Osteocyte (in vitro differentiated cells): ENCODE measurements around the gene EPM2A. TPM values are rescaled to one million over a fixed set of nuclear protein-coding genes. Genes with fewer than 3 reads are reported as not detected.

Experiments
- DNase-seq: peaks from one replicate; pipeline ENCODE4 v3.0.0; 2021; ENCODE audit warnings: mixed read lengths; ENCODE audit not compliant: unreplicated experiment; ENCODE audit errors: extremely low spot score
- H3K27ac Mint-ChIP-seq: one replicate; pipeline ENCODE4 v1.8.0; 2021; ENCODE audit warnings: mild to moderate bottlenecking, mixed read lengths; ENCODE audit not compliant: unreplicated experiment
- H3K27me3 Mint-ChIP-seq: one replicate; pipeline ENCODE4 v1.8.0; 2021; ENCODE audit warnings: mixed read lengths; ENCODE audit not compliant: unreplicated experiment
- H3K36me3 Mint-ChIP-seq: one replicate; pipeline ENCODE4 v1.8.0; 2021; ENCODE audit warnings: mixed read lengths; ENCODE audit not compliant: unreplicated experiment
- H3K4me1 Mint-ChIP-seq: one replicate; pipeline ENCODE4 v1.8.0; 2021; ENCODE audit warnings: mixed read lengths; ENCODE audit not compliant: unreplicated experiment
- H3K4me3 Mint-ChIP-seq: one replicate; pipeline ENCODE4 v1.8.0; 2021; ENCODE audit warnings: mild to moderate bottlenecking, moderate library complexity, mixed read lengths; ENCODE audit not compliant: unreplicated experiment
- H3K9me3 Mint-ChIP-seq: one replicate; pipeline ENCODE4 v1.8.0; 2021; ENCODE audit warnings: mixed read lengths; ENCODE audit not compliant: unreplicated experiment
- total RNA-seq: library from RNA; stranded (reverse); gene quantifications from 2 replicates; pipeline ENCODE4 v1.2.1, GENCODE V29; 2021
- TF ChIP-seq, protein P1 (sequence below): fragments of 200-600 bp; sonication (generic); IDR thresholded peaks from 2 replicates; pipeline ENCODE4 v1.5.0; 2021; ENCODE audit warnings: antibody characterized with exemption, mild to moderate bottlenecking, moderate library complexity

Gene EPM2A
- total RNA-seq, 1 donor from 2014 or later: 13.6 TPM

DNA sequence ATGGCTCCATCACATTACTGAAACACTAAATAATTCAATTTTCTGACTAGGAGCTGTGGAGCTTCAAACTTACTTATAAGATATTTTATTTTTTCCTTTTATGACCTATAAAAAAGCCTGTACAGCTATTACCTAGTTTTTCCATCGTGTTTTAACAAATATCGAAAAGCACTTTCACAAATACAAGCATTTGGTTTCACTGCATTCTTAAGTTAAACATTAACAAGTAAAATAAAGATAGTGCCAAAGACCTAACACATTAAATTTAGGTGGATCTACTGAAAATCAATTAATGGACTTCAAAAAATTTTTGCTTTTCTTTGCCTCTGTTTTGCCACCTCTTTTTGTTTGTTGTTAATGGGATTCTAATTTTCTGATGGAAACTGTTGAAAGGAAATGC lies 83.3 kb downstream of the EPM2A start:
- Mint-ChIP-seq H3K4me3 (no peak overlapping the region), H3K4me1 (peaks cover 6% of the 10 kb centered on the region), H3K9me3 (no peaks in the 10 kb centered on the region), H3K36me3 (no peaks in the 10 kb centered on the region), H3K27me3 (no peaks in the 10 kb centered on the region), H3K27ac (no peak overlapping the region)
- TF ChIP-seq, protein P1, sequence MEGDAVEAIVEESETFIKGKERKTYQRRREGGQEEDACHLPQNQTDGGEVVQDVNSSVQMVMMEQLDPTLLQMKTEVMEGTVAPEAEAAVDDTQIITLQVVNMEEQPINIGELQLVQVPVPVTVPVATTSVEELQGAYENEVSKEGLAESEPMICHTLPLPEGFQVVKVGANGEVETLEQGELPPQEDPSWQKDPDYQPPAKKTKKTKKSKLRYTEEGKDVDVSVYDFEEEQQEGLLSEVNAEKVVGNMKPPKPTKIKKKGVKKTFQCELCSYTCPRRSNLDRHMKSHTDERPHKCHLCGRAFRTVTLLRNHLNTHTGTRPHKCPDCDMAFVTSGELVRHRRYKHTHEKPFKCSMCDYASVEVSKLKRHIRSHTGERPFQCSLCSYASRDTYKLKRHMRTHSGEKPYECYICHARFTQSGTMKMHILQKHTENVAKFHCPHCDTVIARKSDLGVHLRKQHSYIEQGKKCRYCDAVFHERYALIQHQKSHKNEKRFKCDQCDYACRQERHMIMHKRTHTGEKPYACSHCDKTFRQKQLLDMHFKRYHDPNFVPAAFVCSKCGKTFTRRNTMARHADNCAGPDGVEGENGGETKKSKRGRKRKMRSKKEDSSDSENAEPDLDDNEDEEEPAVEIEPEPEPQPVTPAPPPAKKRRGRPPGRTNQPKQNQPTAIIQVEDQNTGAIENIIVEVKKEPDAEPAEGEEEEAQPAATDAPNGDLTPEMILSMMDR: no peak
- DNase-seq: no peak

GRCh38 chr6:145648149-145648548 lies 87.2 kb downstream of the EPM2A start:
- no peaks in the 10 kb centered on the region for H3K9me3 Mint-ChIP-seq
- no peak overlapping the region for H3K4me3 Mint-ChIP-seq
- H3K36me3 Mint-ChIP-seq: no peaks in the 10 kb centered on the region
- H3K27me3 Mint-ChIP-seq: no peaks in the 10 kb centered on the region
- no peaks in the 10 kb centered on the region for H3K4me1 Mint-ChIP-seq
- DNase-seq: no peak
- no peak overlapping the region for H3K27ac Mint-ChIP-seq
- TF ChIP-seq, protein P1: no peak

DNA sequence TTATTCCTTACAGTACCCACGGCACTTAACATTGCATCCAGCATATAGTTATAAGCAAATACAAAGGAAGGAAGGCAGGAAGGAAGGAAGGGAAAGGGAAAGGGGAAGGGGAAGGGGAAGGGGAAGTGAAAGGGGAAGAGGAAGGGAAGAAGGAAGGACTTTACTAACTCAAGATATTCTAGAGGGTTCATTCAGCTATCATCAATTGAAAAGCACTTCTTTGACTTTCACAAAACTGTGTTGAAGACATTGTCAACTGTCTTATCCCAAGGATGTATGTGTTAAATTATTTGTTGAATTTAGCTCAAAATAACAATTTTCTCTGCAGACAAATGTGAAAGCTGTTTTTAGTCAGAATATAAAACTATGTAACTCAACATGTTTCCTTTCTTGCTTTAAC lies 87.7 kb downstream of the EPM2A start:
- no peaks in the 10 kb centered on the region for H3K27me3 Mint-ChIP-seq

DNA sequence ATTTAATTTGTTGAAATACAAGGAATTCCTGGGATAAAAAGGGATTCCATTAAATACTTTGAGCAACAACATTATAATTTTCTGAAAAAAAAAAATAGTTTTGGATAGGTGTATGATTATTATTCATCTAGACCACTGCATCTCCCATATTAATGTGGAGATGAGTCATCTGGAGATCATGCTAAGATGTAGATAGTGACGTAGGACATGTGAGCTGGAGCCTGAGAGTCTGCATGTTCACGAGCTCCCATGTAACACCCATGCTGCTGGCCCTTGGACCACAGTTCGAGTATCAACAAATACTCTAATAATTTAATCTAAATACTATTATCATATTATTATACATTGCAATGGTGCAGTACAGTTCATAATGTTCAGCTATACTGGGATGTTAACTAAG lies 91.6 kb downstream of the EPM2A start:
- no peaks in the 10 kb centered on the region for H3K27me3 Mint-ChIP-seq
- TF ChIP-seq, protein P1: no peak
- DNase-seq: no peak

More for the DNA sequence above, 87.7 kb downstream of the EPM2A start:
- DNase-seq: no peak
- H3K4me3 Mint-ChIP-seq: no peak overlapping the region
- H3K9me3 Mint-ChIP-seq: no peaks in the 10 kb centered on the region
- TF ChIP-seq, protein P1: no peak
- H3K27ac Mint-ChIP-seq: no peak overlapping the region
- no peaks in the 10 kb centered on the region for H3K36me3 Mint-ChIP-seq
- H3K4me1 Mint-ChIP-seq: no peaks in the 10 kb centered on the region

DNA sequence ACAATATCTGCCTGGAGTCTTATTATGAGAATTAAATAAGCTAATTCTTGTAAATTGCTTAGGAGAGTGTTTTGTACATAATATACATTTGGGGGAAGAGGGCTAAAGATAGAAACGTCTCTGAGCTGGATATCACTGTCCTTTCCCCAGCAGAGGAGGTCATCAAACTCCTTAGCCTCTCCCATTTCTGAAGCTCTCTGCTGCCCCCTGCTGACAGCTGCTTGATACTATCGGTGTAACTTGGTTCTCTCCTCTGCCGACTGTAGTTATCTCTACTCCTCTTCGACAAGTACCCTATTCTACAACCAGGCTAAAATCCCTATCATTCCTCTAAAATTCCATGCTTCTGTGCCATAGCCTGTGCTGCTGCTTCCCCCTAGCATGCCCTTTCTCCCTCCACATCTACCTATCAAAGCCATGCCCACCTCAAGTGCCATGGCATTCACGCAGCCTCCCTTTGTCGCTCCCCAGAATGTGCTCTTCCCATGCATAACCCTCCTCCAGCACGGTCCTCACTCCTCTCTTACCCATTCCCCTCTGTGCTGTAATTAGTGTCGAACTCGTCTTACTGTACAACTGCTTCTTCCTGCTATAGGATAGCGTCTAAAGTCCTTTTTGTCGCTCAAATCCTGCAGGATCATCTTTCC lies 101.2 kb downstream of the EPM2A start:
- no peak overlapping the region for H3K4me3 Mint-ChIP-seq
- H3K9me3 Mint-ChIP-seq: no peaks in the 10 kb centered on the region
- H3K4me1 Mint-ChIP-seq: no peaks in the 10 kb centered on the region
- no peaks in the 10 kb centered on the region for H3K27me3 Mint-ChIP-seq
- DNase-seq: peak; percentile 91
- H3K36me3 Mint-ChIP-seq: no peaks in the 10 kb centered on the region
- TF ChIP-seq, protein P1: peak; percentile 91
- H3K27ac Mint-ChIP-seq: no peak overlapping the region

More for the DNA sequence above, 91.6 kb downstream of the EPM2A start:
- Mint-ChIP-seq H3K4me3 (no peak overlapping the region), H3K27ac (no peak overlapping the region), H3K36me3 (no peaks in the 10 kb centered on the region), H3K4me1 (no peaks in the 10 kb centered on the region), H3K9me3 (no peaks in the 10 kb centered on the region)
